ENCODE results near the gene TRAM2. TPM values are rescaled to one million over a fixed set of nuclear protein-coding genes. Genes with fewer than 3 reads are reported as not detected.
A peak's percentile ranks its signal among the peaks of the same experiment; 100 is the strongest.

TRAM2 gene
- total and polyA plus RNA-seq, 2 of the 8 experiments (the other 6 are each of a cell fraction or from before 2014, with no cell fraction given) = 9.0 to 21.4 TPM

- Histone ChIP-seq H2BK15ac (ENCODE audit: low read length) (no peak overlapping the region), H3K36me3 (ENCODE audit: control insufficient read depth in 2 of 4, insufficient read depth in 4 of 4, low read length in 3 of 4) (peaks cover 0 to 28% (median 5%) of the 10 kb centered on the region in 4 experiments; a peak in 5 of 8 replicates), H2AK5ac (ENCODE audit: low read depth, low read length) (no peak overlapping the region), H2BK12ac (ENCODE audit: low read depth, low read length) (no peak overlapping the region), H3K23me2 (ENCODE audit: low read depth, low read length) (no peaks in the 10 kb centered on the region), H3K27ac (ENCODE audit: low read depth, low read length) (no peak overlapping the region), H3K14ac (ENCODE audit: insufficient read length) (no peak overlapping the region), H3K4me2 (ENCODE audit: insufficient read depth in 1 of 2, low read depth in 2 of 2, low read length in 2 of 2) (no peak overlapping the region), H3K18ac (ENCODE audit: extremely low read depth, low read length) (no peak overlapping the region), H3K4ac (replicated peaks; ENCODE audit: insufficient read length, low read depth, low read length) (no peak overlapping the region), H3K79me2 (ENCODE audit: control insufficient read depth in 1 of 2, insufficient read depth in 2 of 2, low read length in 2 of 2) (no peaks in the 10 kb centered on the region), H4K20me1 (replicated peaks in 1 of 2; ENCODE audit: control insufficient read depth in 1 of 2, insufficient read depth in 2 of 2, low read length in 2 of 2) (no peaks in the 10 kb centered on the region), H3K56ac (replicated peaks; ENCODE audit: insufficient read length, low read depth, low read length) (no peak overlapping the region), H3K79me1 (ENCODE audit: low read depth, low read length) (no peaks in the 10 kb centered on the region), H3K4me1 (replicated peaks in 1 of 4; ENCODE audit: control insufficient read depth in 3 of 4, insufficient read depth in 4 of 4, low read length in 3 of 4) (peaks cover 0 to 10% (median 5%) of the 10 kb centered on the region in 4 experiments; a peak in 5 of 7 replicates), H2AFZ (ENCODE audit: low read length) (no peak overlapping the region), H2BK5ac (ENCODE audit: low read depth, low read length) (peak overlapping the region; percentile 28; the same call in 1 of the 2 replicates), H3K9ac (replicated peaks in 1 of 4; ENCODE audit: extremely low read depth in 1 of 4, low read depth in 3 of 4, low read length in 3 of 4) (no peak overlapping the region), H2BK20ac (ENCODE audit: low read length) (no peak overlapping the region), H4K91ac (replicated peaks; ENCODE audit: insufficient read length, low read length) (no peak overlapping the region), H3K9me3 (ENCODE audit: insufficient read depth in 2 of 2, low read depth in 1 of 2, low read length in 1 of 2) (no peaks in the 10 kb centered on the region), H2BK120ac (replicated peaks; ENCODE audit: low read depth, low read length) (no peak overlapping the region), H3K27me3 (replicated peaks in 1 of 4; ENCODE audit: control insufficient read depth in 3 of 4, extremely low read depth in 1 of 4, insufficient read depth in 3 of 4, low read length in 3 of 4) (no peaks in the 10 kb centered on the region), H4K8ac (ENCODE audit: extremely low read depth, insufficient read depth, low read length) (no peak overlapping the region), H4K5ac (ENCODE audit: insufficient read length, low read depth, low read length) (no peak overlapping the region), H3K23ac (ENCODE audit: insufficient read length) (no peak overlapping the region), H3K4me3 (ENCODE audit: extremely low read depth in 1 of 4, insufficient read depth in 2 of 4, low read depth in 3 of 4, low read length in 4 of 4) (no peak overlapping the region)
- no peak for TF ChIP-seq NANOG (IDR thresholded peaks at IDR 0.05; ENCODE audit: insufficient read depth, low read depth, low read length, poor library complexity, severe bottlenecking)
- TF ChIP-seq CREB1 (IDR thresholded peaks at IDR 0.05) = no peak
- TF ChIP-seq, protein P1, sequence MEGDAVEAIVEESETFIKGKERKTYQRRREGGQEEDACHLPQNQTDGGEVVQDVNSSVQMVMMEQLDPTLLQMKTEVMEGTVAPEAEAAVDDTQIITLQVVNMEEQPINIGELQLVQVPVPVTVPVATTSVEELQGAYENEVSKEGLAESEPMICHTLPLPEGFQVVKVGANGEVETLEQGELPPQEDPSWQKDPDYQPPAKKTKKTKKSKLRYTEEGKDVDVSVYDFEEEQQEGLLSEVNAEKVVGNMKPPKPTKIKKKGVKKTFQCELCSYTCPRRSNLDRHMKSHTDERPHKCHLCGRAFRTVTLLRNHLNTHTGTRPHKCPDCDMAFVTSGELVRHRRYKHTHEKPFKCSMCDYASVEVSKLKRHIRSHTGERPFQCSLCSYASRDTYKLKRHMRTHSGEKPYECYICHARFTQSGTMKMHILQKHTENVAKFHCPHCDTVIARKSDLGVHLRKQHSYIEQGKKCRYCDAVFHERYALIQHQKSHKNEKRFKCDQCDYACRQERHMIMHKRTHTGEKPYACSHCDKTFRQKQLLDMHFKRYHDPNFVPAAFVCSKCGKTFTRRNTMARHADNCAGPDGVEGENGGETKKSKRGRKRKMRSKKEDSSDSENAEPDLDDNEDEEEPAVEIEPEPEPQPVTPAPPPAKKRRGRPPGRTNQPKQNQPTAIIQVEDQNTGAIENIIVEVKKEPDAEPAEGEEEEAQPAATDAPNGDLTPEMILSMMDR (IDR thresholded peaks at IDR 0.05; ENCODE audit: control extremely low read depth in 1 of 3, insufficient read depth in 1 of 3, low read depth in 1 of 3, low read length in 3 of 3) = peak; percentile 31 to 45 (median 37)
- TF ChIP-seq RAD21 (IDR thresholded peaks at IDR 0.05 in 1 of 2, conservative IDR thresholded peaks at IDR 0.05 in 1 of 2; ENCODE audit: low read depth in 2 of 2, low read length in 2 of 2) = peak; percentile 29 to 54; a peak in 2 of 4 replicates
- DNase-seq (ENCODE audit: low read depth in 1 of 2, low spot score in 2 of 2) (no peak), FAIRE-seq (no peak)
- WGBS, 2 experiments (ENCODE audit: extremely low coverage in 1 of 2, insufficient coverage in 1 of 2, insufficient read length in 1 of 2, insufficient replicate concordance in 2 of 2, low coverage in 1 of 2, low lambda C conversion rate in 2 of 2, missing lambda C conversion rate in 1 of 2) = 85% methylated on average over 16 of the region's 16 CpGs; no CpG with 5 or more reads in 1 of the 2 experiments
- CTCF ChIA-PET (ENCODE audit: partially characterized antibody) = interaction anchor here (0.6 to 2.2 kb wide), 15 partner anchors 9 to 182 kb away, joined by 3 to 9 read pairs (median 4); partner anchors contain the start of gene EFHC1
- POLR2A ChIA-PET (ENCODE audit: partially characterized antibody) = interaction anchor here (0.9 kb wide), 1 partner anchor 38 kb away, joined by 3 read pairs; no protein-coding TSS in a partner anchor
Observed at GRCh38 chr6:52505726-52506409, 71.0 kb downstream of the TRAM2 start.
